Astrocyte (in vitro differentiated cells and primary cell): ENCODE measurements around the gene DTNBP1.

Experiments used
- EZH2 ChIP-seq: IDR thresholded peaks from 2 replicates; pipeline ENCODE4 v1.6.1; 2012; ENCODE audit warnings: mild to moderate bottlenecking, low read length, inconsistent platforms; ENCODE audit not compliant: insufficient read depth
- TF ChIP-seq, protein P1 (sequence below): IDR thresholded peaks from 2 replicates; pipeline ENCODE4 v1.5.1; 2011; ENCODE audit warnings: low read depth, mild to moderate bottlenecking, inconsistent platforms, low read length, moderate library complexity; ENCODE audit not compliant: insufficient read depth

- TF ChIP-seq, protein P1, sequence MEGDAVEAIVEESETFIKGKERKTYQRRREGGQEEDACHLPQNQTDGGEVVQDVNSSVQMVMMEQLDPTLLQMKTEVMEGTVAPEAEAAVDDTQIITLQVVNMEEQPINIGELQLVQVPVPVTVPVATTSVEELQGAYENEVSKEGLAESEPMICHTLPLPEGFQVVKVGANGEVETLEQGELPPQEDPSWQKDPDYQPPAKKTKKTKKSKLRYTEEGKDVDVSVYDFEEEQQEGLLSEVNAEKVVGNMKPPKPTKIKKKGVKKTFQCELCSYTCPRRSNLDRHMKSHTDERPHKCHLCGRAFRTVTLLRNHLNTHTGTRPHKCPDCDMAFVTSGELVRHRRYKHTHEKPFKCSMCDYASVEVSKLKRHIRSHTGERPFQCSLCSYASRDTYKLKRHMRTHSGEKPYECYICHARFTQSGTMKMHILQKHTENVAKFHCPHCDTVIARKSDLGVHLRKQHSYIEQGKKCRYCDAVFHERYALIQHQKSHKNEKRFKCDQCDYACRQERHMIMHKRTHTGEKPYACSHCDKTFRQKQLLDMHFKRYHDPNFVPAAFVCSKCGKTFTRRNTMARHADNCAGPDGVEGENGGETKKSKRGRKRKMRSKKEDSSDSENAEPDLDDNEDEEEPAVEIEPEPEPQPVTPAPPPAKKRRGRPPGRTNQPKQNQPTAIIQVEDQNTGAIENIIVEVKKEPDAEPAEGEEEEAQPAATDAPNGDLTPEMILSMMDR = no peak
- TF ChIP-seq EZH2 = no peak
These were observed 124.7 kb downstream of the DTNBP1 start for GRCh38 chr6:15538106-15538505.
